WTC11 (cell line): ENCODE measurements around the gene CPTP. TPM values are rescaled to one million over a fixed set of nuclear protein-coding genes. Genes with fewer than 3 reads are reported as not detected.

Experiments used
- ATAC-seq: fragments of 200-7000 bp; cut with Tn5 transposase; 2 replicates; pipeline ENCODE4 v1.10.0; 2021; ENCODE audit warnings: mild to moderate bottlenecking, moderate library complexity
- CTCF ChIA-PET: fragments of 300-600 bp; sonication (Branson Sonifier 250); formaldehyde crosslinking; loops from one replicate; lab custom pipeline; 2021; ENCODE audit warnings: antibody characterized with exemption; lab: Charles Lee
- POLR2A ChIA-PET: fragments of 350-600 bp; sonication (Branson Sonifier 250); formaldehyde crosslinking; loops from one replicate; lab custom pipeline; 2021; ENCODE audit warnings: antibody characterized with exemption; lab: Charles Lee
- DNase-seq: peaks from one replicate; pipeline ENCODE4 v3.0.0; 2021; ENCODE audit warnings: low spot score
- H3K27ac Mint-ChIP-seq: 2 replicates; pipeline ENCODE4 v1.8.0; 2021; ENCODE audit warnings: mixed read lengths
- H3K27me3 Mint-ChIP-seq: 2 replicates; pipeline ENCODE4 v1.8.0; 2021; ENCODE audit warnings: low read depth, mild to moderate bottlenecking, moderate library complexity, mixed read lengths
- H3K36me3 Mint-ChIP-seq: 2 replicates; pipeline ENCODE4 v1.8.0; 2021; ENCODE audit warnings: mixed read lengths
- H3K4me1 Mint-ChIP-seq: 2 replicates; pipeline ENCODE4 v1.8.0; 2022; ENCODE audit warnings: mixed read lengths
- H3K4me3 Mint-ChIP-seq: 2 replicates; pipeline ENCODE4 v1.8.0; 2021; ENCODE audit warnings: mild to moderate bottlenecking, moderate library complexity, mixed read lengths
- H3K9me3 Mint-ChIP-seq: 2 replicates; pipeline ENCODE4 v1.8.0; 2021; ENCODE audit warnings: mixed read lengths
- ATF2 ChIP-seq: sonication (generic); formaldehyde crosslinking; IDR thresholded peaks from 2 replicates; pipeline ENCODE4 v1.8.1; 2022; ENCODE audit warnings: low read depth, missing genetic modification reagents, borderline replicate concordance
- CDX4 ChIP-seq: fragments of 250-450 bp; sonication (Bioruptor Pico); IDR thresholded peaks from 2 replicates; pipeline ENCODE4 v1.9.0; 2021; ENCODE audit warnings: moderate library complexity, mild to moderate bottlenecking, inconsistent platforms, borderline replicate concordance
- E2F1 ChIP-seq: sonication (generic); formaldehyde crosslinking; IDR thresholded peaks from 2 replicates; pipeline ENCODE4 v1.8.0; 2022; ENCODE audit warnings: mild to moderate bottlenecking, missing genetic modification reagents
- E2F5 ChIP-seq: sonication (generic); formaldehyde crosslinking; IDR thresholded peaks from 2 replicates; pipeline ENCODE4 v1.8.1; 2022; ENCODE audit warnings: mild to moderate bottlenecking, moderate library complexity, missing genetic modification reagents
- ERG ChIP-seq: fragments of 250-450 bp; sonication (Bioruptor Pico); IDR thresholded peaks from 2 replicates; pipeline ENCODE4 v1.8.0; 2021; ENCODE audit warnings: mild to moderate bottlenecking
- ESRRA ChIP-seq: sonication (generic); formaldehyde crosslinking; IDR thresholded peaks from 2 replicates; pipeline ENCODE4 v1.8.1; 2022; ENCODE audit warnings: mild to moderate bottlenecking, missing genetic modification reagents, borderline replicate concordance
- FOXP1 ChIP-seq: sonication (generic); formaldehyde crosslinking; IDR thresholded peaks from 2 replicates; pipeline ENCODE4 v1.8.0; 2022; ENCODE audit warnings: missing genetic modification reagents, mild to moderate bottlenecking, moderate library complexity, borderline replicate concordance
- MXD4 ChIP-seq: fragments of 250-450 bp; sonication (Bioruptor Pico); IDR thresholded peaks from 2 replicates; pipeline ENCODE4 v1.8.0; 2021; ENCODE audit warnings: mild to moderate bottlenecking, moderate library complexity, borderline replicate concordance
- NR1H2 ChIP-seq: sonication (generic); formaldehyde crosslinking; IDR thresholded peaks from 2 replicates; pipeline ENCODE4 v1.9.0; 2021; ENCODE audit warnings: mild to moderate bottlenecking, moderate library complexity, missing genetic modification reagents
- NR3C1 ChIP-seq: sonication (generic); formaldehyde crosslinking; conservative IDR thresholded peaks from 2 replicates; pipeline ENCODE4 v1.8.1; 2023; ENCODE audit warnings: low read depth, mild to moderate bottlenecking, missing genetic modification reagents
- OVOL2 ChIP-seq: fragments of 250-450 bp; sonication (Bioruptor Pico); IDR thresholded peaks from 2 replicates; pipeline ENCODE4 v1.9.0; 2021; ENCODE audit warnings: mild to moderate bottlenecking, borderline replicate concordance
- SMAD3 ChIP-seq: sonication (generic); formaldehyde crosslinking; IDR thresholded peaks from 2 replicates; pipeline ENCODE4 v1.8.0; 2022; ENCODE audit warnings: missing genetic modification reagents, mild to moderate bottlenecking, borderline replicate concordance
- SMAD4 ChIP-seq: sonication (generic); formaldehyde crosslinking; IDR thresholded peaks from 2 replicates; pipeline ENCODE4 v1.8.0; 2022; ENCODE audit warnings: mild to moderate bottlenecking, missing genetic modification reagents
- SP1 ChIP-seq: sonication (generic); formaldehyde crosslinking; conservative IDR thresholded peaks from 2 replicates; pipeline ENCODE4 v1.8.1; 2022; ENCODE audit warnings: missing genetic modification reagents
- ZNF263 ChIP-seq: sonication (generic); formaldehyde crosslinking; IDR thresholded peaks from 2 replicates; pipeline ENCODE4 v1.8.1; 2022; ENCODE audit warnings: low read depth, mild to moderate bottlenecking, moderate library complexity, missing genetic modification reagents
- ZNF396 ChIP-seq: fragments of 250-450 bp; sonication (Bioruptor Pico); IDR thresholded peaks from 2 replicates; pipeline ENCODE4 v1.8.0; 2021; ENCODE audit warnings: mild to moderate bottlenecking, moderate library complexity, borderline replicate concordance
- ZNF532 ChIP-seq: fragments of 250-450 bp; sonication (Bioruptor Pico); IDR thresholded peaks from 2 replicates; pipeline ENCODE4 v1.9.0; 2021; ENCODE audit warnings: mild to moderate bottlenecking, borderline replicate concordance
- ZNF671 ChIP-seq: fragments of 250-450 bp; sonication (Bioruptor Pico); IDR thresholded peaks from 2 replicates; pipeline ENCODE4 v1.8.0; 2021; ENCODE audit warnings: mild to moderate bottlenecking
- ZSCAN18 ChIP-seq: fragments of 250-450 bp; sonication (Bioruptor Pico); IDR thresholded peaks from 2 replicates; pipeline ENCODE4 v2.1.2; 2022; ENCODE audit warnings: mild to moderate bottlenecking, moderate library complexity
- total RNA-seq: library from RNA; stranded (reverse); gene quantifications from 3 replicates; pipeline ENCODE4 v1.2.3, GENCODE V29; 2021

CPTP gene
- total RNA-seq, 1 experiment from 2014 or later = 14.4 TPM

GRCh38 chr1:1297802-1298424 lies 26.7 kb upstream of the CPTP start:
- no peak for ATAC-seq
- TF ChIP-seq NR3C1 (no peak), ESRRA (CRISPR knock-in tag) (no peak), E2F5 (CRISPR knock-in tag) (no peak), ZNF263 (CRISPR knock-in tag) (no peak), CDX4 (CRISPR knock-in tag) (no peak), ZNF532 (CRISPR knock-in tag) (no peak), OVOL2 (CRISPR knock-in tag) (no peak), ZNF671 (CRISPR knock-in tag) (no peak), ATF2 (CRISPR knock-in tag) (no peak), ZNF396 (no peak)
- H3K4me1 Mint-ChIP-seq = no peaks in the 10 kb centered on the region
- ChIA-PET CTCF (no interaction called here), POLR2A (interaction anchor here (1.0 kb wide), 1 partner anchor 265 kb away, joined by 3 read pairs; no protein-coding TSS in a partner anchor)
- no peaks in the 10 kb centered on the region for H3K36me3 Mint-ChIP-seq
- DNase-seq = no peak
- H3K27me3 Mint-ChIP-seq = no peaks in the 10 kb centered on the region
- H3K9me3 Mint-ChIP-seq = no peaks in the 10 kb centered on the region
- no peak overlapping the region for H3K4me3 Mint-ChIP-seq
- no peak overlapping the region for H3K27ac Mint-ChIP-seq

- Mint-ChIP-seq H3K4me1 (no peaks in the 10 kb centered on the region), H3K27me3 (no peaks in the 10 kb centered on the region), H3K36me3 (no peaks in the 10 kb centered on the region), H3K9me3 (no peaks in the 10 kb centered on the region), H3K27ac (no peak overlapping the region), H3K4me3 (no peak overlapping the region)
- ChIA-PET POLR2A (interaction anchor here (1.0 kb wide), 1 partner anchor 266 kb away, joined by 3 read pairs; no protein-coding TSS in a partner anchor), CTCF (interaction anchor here (0.9 to 7.6 kb wide), 5 partner anchors 7 to 302 kb away, joined by 3 to 81 read pairs (median 6); partner anchors contain the start of gene UBE2J2)
- DNase-seq (peak; percentile 86), ATAC-seq (peak; percentile 68)
- TF ChIP-seq NR1H2 (CRISPR knock-in tag) (no peak), MXD4 (CRISPR knock-in tag) (no peak), FOXP1 (0 out of 2 replicates have a peak, but pooled peaks have one; percentile 24), ERG (CRISPR knock-in tag) (no peak), E2F1 (CRISPR knock-in tag) (no peak), CDX4 (CRISPR knock-in tag) (no peak), SP1 (0 out of 2 replicates have a peak, but pooled peaks have one; percentile 24), SMAD4 (CRISPR knock-in tag) (0 out of 2 replicates have a peak, but pooled peaks have one; percentile 31), ZSCAN18 (CRISPR knock-in tag) (no peak), SMAD3 (no peak)
Observed at GRCh38 chr1:1298861-1299685, 25.5 kb upstream of the CPTP start.
